ENCODE data around the gene RSPH4A.
"Not testable (repeated sequence)": the region's sequence is repeated elsewhere in the genome, so short reads cannot be mapped to it uniquely, and the experiment has no call there.

RSPH4A gene

GRCh38 chr6:116615937-116616736 lies at the start of gene RSPH4A:
Gene RSPH4A (plus strand): TSS chr6:116616479. CDS start chr6:116616624, 145 bp downstream.
- DNase-seq: peak; percentile 13 to 92 (median 78)

GRCh38 chr6:116568111-116568510 lies 48.2 kb upstream of the RSPH4A start:
- no peak for DNase-seq

GRCh38 chr6:116568821-116569755 lies 47.2 kb upstream of the RSPH4A start:
- DNase-seq: no peak

GRCh38 chr6:116570856-116571682 lies 45.2 kb upstream of the RSPH4A start, which contains the start of gene RWDD1:
Gene RWDD1 (plus strand): TSS chr6:116571504. CDS start chr6:116571583, 79 bp downstream.
- peak; percentile 75 to 100 (median 98) for DNase-seq

- DNase-seq: no peak
Measured at GRCh38 chr6:116571683-116572000, 44.6 kb upstream of the RSPH4A start.

- DNase-seq: peak in 1 of 56 donors; percentile 2
Measured at GRCh38 chr6:116572162-116572561, 44.1 kb upstream of the RSPH4A start.

- DNase-seq: no peak
Measured at GRCh38 chr6:116575227-116575626, 41.1 kb upstream of the RSPH4A start.

- DNase-seq: no peak
Measured at GRCh38 chr6:116577486-116577885, 38.8 kb upstream of the RSPH4A start.

- no peak for DNase-seq
Measured at GRCh38 chr6:116578335-116578734, 37.9 kb upstream of the RSPH4A start.

- DNase-seq: no peak
Measured at GRCh38 chr6:116579143-116579542, 37.1 kb upstream of the RSPH4A start.

- no peak for DNase-seq
Measured at GRCh38 chr6:116580198-116580597, 36.1 kb upstream of the RSPH4A start.

GRCh38 chr6:116586276-116586675 lies 30.0 kb upstream of the RSPH4A start:
- DNase-seq: no peak

GRCh38 chr6:116586738-116587137 lies 29.5 kb upstream of the RSPH4A start:
- no peak for DNase-seq

- no peak for DNase-seq
Measured at GRCh38 chr6:116595247-116595646, 21.0 kb upstream of the RSPH4A start.

- no peak for DNase-seq
Measured at GRCh38 chr6:116596815-116597214, 19.5 kb upstream of the RSPH4A start.

GRCh38 chr6:116603916-116604315 lies 12.4 kb upstream of the RSPH4A start:
- not testable (repeated sequence) for DNase-seq

GRCh38 chr6:116604868-116605267 lies 11.4 kb upstream of the RSPH4A start:
- DNase-seq: not testable (repeated sequence)

GRCh38 chr6:116605935-116606334 lies 10.3 kb upstream of the RSPH4A start:
- no peak for DNase-seq

GRCh38 chr6:116611056-116611455 lies 5.2 kb upstream of the RSPH4A start:
- no peak for DNase-seq

- DNase-seq: peak in 17 of 56 donors; percentile 1 to 41 (median 15)
Measured at GRCh38 chr6:116616737-116617053, 416 bp downstream of the RSPH4A start.

- DNase-seq: no peak
Measured at GRCh38 chr6:116624036-116624805, 7.9 kb downstream of the RSPH4A start.
